Fibroblast of mammary gland (primary cell): ENCODE data around the gene PHACTR1.

Source experiments
- DNase-seq: peaks from one replicate; pipeline ENCODE4 v3.0.0-alpha.2; 2010; ENCODE audit warnings: low read depth
- H3K4me3 ChIP-seq: 2 replicates; pipeline ENCODE4 v1.5.1; 2011; ENCODE audit warnings: low read depth, mild to moderate bottlenecking, low read length, moderate library complexity; ENCODE audit not compliant: control insufficient read depth
- TF ChIP-seq, protein P1 (sequence below): conservative IDR thresholded peaks from 2 replicates; pipeline ENCODE4 v1.5.1; 2011; ENCODE audit warnings: low read depth, low read length, inconsistent platforms; ENCODE audit not compliant: control insufficient read depth, insufficient read depth

The PHACTR1 gene

DNA sequence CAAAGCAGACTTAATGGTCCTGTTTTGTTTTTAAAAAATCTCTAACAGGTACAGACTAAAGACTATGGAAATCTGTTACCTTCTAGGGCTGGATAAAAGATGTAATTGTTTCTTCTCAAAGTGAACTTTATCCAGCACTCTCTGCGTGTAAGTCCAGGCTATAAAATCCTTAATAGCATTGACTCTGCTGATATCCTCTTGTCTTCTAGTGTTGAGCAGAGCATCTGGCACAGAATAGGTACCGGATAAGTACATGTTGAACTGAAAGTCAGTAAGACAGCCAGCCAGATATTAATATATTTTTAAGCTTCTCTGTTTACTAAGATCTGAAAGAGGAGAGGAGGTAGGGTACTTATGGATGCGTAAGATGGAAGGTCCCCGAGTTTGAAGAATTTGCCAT, 349.5 kb downstream of the PHACTR1 start:
- TF ChIP-seq, protein P1, sequence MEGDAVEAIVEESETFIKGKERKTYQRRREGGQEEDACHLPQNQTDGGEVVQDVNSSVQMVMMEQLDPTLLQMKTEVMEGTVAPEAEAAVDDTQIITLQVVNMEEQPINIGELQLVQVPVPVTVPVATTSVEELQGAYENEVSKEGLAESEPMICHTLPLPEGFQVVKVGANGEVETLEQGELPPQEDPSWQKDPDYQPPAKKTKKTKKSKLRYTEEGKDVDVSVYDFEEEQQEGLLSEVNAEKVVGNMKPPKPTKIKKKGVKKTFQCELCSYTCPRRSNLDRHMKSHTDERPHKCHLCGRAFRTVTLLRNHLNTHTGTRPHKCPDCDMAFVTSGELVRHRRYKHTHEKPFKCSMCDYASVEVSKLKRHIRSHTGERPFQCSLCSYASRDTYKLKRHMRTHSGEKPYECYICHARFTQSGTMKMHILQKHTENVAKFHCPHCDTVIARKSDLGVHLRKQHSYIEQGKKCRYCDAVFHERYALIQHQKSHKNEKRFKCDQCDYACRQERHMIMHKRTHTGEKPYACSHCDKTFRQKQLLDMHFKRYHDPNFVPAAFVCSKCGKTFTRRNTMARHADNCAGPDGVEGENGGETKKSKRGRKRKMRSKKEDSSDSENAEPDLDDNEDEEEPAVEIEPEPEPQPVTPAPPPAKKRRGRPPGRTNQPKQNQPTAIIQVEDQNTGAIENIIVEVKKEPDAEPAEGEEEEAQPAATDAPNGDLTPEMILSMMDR, result no peak
- no peak overlapping the region for H3K4me3 ChIP-seq
- DNase-seq, result no peak

DNA sequence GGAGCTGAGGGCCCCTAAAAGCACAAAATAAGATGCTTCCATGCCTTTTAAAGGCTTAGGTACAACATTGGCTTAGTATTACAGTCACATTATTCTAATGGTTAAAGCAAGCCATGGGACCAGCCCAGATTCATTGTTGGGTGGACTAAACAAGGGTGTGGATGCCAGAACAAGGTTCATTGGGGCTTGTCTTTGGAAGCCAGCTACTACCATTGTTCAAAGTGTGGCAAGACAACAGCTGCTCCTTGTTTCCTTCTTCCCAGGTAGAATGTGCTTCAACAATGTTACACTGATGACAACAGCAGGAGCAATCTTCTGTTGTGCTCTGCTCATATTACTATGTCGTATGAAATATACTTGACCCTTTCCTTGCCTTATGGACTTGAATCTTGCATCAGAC, 350.3 kb downstream of the PHACTR1 start:
- TF ChIP-seq, protein P1, result no peak
- DNase-seq, result no peak
- H3K4me3 ChIP-seq, result no peak overlapping the region

DNA sequence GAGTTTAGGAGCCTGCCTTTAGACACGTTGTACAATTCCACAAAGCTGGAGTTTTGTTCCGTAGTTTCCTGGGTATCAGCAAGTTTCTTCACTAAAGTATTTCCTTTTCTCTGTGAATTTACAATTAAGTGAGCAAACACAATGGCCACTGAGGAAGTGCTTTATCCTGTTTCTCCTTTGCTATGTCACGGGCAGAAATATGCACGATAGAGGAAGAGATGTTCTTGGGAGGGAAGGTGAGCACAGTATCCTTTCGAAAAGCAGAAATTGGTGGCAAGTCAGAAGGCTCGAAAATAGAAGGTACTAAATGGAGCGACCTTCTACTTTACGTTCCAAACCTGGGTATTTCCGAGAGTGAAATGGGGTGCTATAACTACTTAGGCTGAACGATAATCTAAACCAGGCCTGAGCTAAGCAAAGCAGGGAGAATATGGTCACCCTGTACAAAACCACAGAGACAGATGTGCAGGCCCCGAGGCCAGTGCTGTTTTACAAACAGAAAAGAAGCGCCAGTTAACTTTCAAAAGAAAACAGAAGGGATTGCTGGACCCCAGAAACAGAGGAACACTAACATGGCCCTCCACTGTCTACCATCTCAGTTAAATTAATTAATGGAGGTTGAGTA, 352.1 kb downstream of the PHACTR1 start:
- H3K4me3 ChIP-seq, result no peak overlapping the region
- DNase-seq, result no peak
- TF ChIP-seq, protein P1, result no peak

DNA sequence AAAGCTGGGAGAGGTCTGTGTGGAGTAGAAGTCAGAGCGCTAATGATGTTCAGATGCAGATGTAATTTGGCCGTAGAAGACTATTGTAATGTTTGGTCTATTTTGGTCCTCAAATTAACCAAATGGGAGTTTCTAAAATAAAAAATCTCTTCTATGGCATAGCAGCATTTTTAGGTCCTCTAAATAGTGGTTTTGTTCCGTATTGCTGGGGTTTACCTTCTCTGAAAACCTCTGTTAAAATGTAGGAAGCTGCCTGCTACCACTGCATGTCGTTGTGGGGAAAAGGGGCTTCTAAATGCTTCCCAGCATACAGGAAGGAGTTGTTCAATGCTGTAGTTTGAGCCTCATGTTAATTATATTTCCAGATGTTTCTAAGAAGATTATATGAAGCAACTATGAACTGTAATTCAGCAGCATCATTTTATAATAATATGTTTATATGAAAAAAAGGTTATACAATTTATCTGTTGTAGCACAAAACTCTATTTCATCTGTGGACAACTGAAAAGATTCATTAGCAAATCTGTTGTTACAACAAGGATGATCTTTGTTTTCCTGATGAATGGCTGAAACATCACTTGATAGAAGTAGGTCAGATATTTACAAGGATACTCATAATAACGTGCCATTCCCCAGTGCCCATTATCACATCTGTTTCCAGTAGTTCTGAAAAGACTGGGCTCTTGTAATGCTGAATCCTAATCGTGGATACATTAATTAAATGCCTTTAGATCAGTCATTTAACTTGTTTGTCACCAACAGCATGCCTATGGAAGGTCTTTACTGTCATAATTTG, 355.2 kb downstream of the PHACTR1 start:
- TF ChIP-seq, protein P1, result no peak
- DNase-seq, result no peak

DNA sequence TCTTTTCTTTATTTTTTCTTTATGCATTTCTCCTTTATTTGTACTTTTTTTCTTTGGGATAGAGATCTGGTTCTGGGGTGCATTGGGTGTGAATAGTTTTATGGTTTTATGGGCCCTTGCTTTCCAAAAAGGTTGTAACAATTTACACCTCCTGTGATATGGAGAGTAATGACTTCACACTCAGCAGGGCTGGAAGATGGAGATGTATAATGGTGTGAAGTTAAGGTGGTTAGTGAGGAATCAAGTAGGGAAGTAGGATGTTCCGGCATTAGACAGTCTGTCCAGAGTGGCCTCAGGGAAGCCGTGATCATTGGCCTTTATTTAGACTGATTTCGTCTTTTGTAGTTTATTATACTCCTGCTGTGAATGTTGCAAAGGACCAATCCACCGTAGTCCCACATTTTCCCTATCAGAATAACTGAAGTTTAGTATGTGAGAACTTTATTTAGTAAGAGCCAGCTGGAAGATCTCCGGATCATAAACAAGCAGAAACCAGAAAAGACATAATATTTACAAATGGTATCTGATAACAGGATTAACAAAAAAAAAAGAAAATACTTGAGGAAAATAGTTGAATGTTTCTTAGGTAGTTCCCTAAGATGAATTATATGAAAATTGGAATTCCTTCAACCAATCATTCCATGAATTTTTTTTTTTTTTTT, 356.2 kb downstream of the PHACTR1 start:
- no peak overlapping the region for H3K4me3 ChIP-seq
- TF ChIP-seq, protein P1, result no peak
- no peak for DNase-seq

More for the DNA sequence above, 355.2 kb downstream of the PHACTR1 start:
- H3K4me3 ChIP-seq, result no peak overlapping the region

DNA sequence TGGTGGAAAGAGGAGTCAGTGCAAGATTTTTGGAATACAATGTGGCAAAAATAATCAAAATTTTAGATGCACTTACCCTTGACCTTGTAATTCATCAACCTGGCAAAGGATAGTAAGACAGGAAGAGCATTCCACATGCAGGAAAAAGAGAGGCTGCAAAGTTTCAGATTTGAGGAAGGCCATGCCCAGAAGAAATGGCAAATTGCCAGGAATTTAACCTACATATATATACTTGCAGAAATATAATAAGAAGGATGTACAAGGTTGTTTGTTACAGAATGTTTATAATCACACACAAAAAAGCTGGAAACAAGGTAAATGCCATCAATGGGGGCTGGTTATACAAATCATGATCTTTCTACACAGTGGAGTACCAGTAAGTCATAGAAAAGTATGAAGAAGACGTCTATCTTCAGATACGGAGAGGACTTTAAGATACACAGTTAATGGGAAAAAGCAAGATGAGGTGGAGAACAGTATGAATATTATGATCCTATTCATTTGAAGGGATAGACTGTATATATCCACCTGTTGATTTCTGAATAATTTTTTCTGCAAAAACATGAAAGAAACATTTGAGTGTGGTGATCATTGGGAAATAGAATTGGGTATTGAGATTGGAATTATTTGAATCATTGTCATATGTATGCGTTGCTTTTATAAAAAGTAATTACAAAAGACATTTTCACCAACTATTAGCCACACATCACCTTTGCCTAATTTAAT, 358.0 kb downstream of the PHACTR1 start:
- H3K4me3 ChIP-seq, result no peak overlapping the region
- TF ChIP-seq, protein P1, result no peak
- no peak for DNase-seq
